ENCODE measurements around the gene SLCO2B1. TPM values are rescaled to one million over a fixed set of nuclear protein-coding genes. Genes with fewer than 3 reads are reported as not detected.

Gene SLCO2B1
- total and polyA plus RNA-seq, 2 donors: 13.0 to 14.4 TPM

- Histone ChIP-seq H3K4me1 (ENCODE audit: control insufficient read depth in 2 of 2, insufficient read depth in 2 of 2, low read length in 2 of 2) (peaks cover 0 to 23% of the 10 kb centered on the region in 2 donors), H3K4me3 (ENCODE audit: low read length in 2 of 2) (no peak overlapping the region), H3K9me3 (ENCODE audit: control insufficient read depth in 2 of 2, insufficient read depth in 1 of 2, low read length in 1 of 2) (no peaks in the 10 kb centered on the region), H3K27ac (ENCODE audit: low read depth in 1 of 2, low read length in 1 of 2) (no peak overlapping the region), H3K27me3 (ENCODE audit: control insufficient read depth in 2 of 2, insufficient read depth in 1 of 2, low read length in 1 of 2) (peaks cover 0 to 2% of the 10 kb centered on the region in 2 donors), H3K36me3 (ENCODE audit: control insufficient read depth in 2 of 2, insufficient read depth in 2 of 2, low read length in 1 of 2) (no peaks in the 10 kb centered on the region)
- 89% methylated on average over 4 of the region's 4 CpGs for WGBS
- no peak for DNase-seq (ENCODE audit: low read depth in 6 of 9, low spot score in 9 of 9)
Observed at GRCh38 chr11:75149766-75150465, 991 bp upstream of the SLCO2B1 start.

GRCh38 chr11:75151346-75152047 is 590 bp downstream of the SLCO2B1 start:
- H3K27ac ChIP-seq (ENCODE audit: low read depth in 1 of 2, low read length in 1 of 2): no peak overlapping the region
- no peaks in the 10 kb centered on the region for H3K9me3 ChIP-seq (ENCODE audit: control insufficient read depth in 2 of 2, insufficient read depth in 1 of 2, low read length in 1 of 2)
- H3K4me3 ChIP-seq (ENCODE audit: low read length in 2 of 2): peak overlapping the region in 1 of 2 donors; percentile 8
- no peaks in the 10 kb centered on the region for H3K36me3 ChIP-seq (ENCODE audit: control insufficient read depth in 2 of 2, insufficient read depth in 2 of 2, low read length in 1 of 2)
- peaks cover 0 to 25% of the 10 kb centered on the region in 2 donors for H3K4me1 ChIP-seq (ENCODE audit: control insufficient read depth in 2 of 2, insufficient read depth in 2 of 2, low read length in 2 of 2)
- DNase-seq (ENCODE audit: low read depth in 6 of 9, low spot score in 9 of 9): no peak
- peaks cover 0 to 2% of the 10 kb centered on the region in 2 donors for H3K27me3 ChIP-seq (ENCODE audit: control insufficient read depth in 2 of 2, insufficient read depth in 1 of 2, low read length in 1 of 2)
- 93% methylated on average over 13 of the region's 13 CpGs for WGBS

- Histone ChIP-seq H3K4me1 (ENCODE audit: control insufficient read depth in 2 of 2, insufficient read depth in 2 of 2, low read length in 2 of 2) (peaks cover 0 to 22% of the 10 kb centered on the region in 2 donors), H3K9me3 (ENCODE audit: control insufficient read depth in 2 of 2, insufficient read depth in 1 of 2, low read length in 1 of 2) (no peaks in the 10 kb centered on the region), H3K27me3 (ENCODE audit: control insufficient read depth in 2 of 2, insufficient read depth in 1 of 2, low read length in 1 of 2) (peaks cover 0 to 2% of the 10 kb centered on the region in 2 donors), H3K27ac (ENCODE audit: low read depth in 1 of 2, low read length in 1 of 2) (no peak overlapping the region), H3K36me3 (ENCODE audit: control insufficient read depth in 2 of 2, insufficient read depth in 2 of 2, low read length in 1 of 2) (no peaks in the 10 kb centered on the region), H3K4me3 (ENCODE audit: low read length in 2 of 2) (no peak overlapping the region)
- 94% methylated on average over 6 of the region's 6 CpGs for WGBS
- DNase-seq (ENCODE audit: low read depth in 6 of 9, low spot score in 9 of 9): no peak
Observed at GRCh38 chr11:75152090-75152489, 1.2 kb downstream of the SLCO2B1 start.

GRCh38 chr11:75152651-75153427 is 1.9 kb downstream of the SLCO2B1 start:
- H3K9me3 ChIP-seq (ENCODE audit: control insufficient read depth in 2 of 2, insufficient read depth in 1 of 2, low read length in 1 of 2): no peaks in the 10 kb centered on the region
- peaks cover 0 to 16% of the 10 kb centered on the region in 2 donors for H3K4me1 ChIP-seq (ENCODE audit: control insufficient read depth in 2 of 2, insufficient read depth in 2 of 2, low read length in 2 of 2)
- H3K4me3 ChIP-seq (ENCODE audit: low read length in 2 of 2): peak overlapping the region in 1 of 2 donors; percentile 10
- peaks cover 0 to 2% of the 10 kb centered on the region in 2 donors for H3K27me3 ChIP-seq (ENCODE audit: control insufficient read depth in 2 of 2, insufficient read depth in 1 of 2, low read length in 1 of 2)
- DNase-seq (ENCODE audit: low read depth in 6 of 9, low spot score in 9 of 9): no peak
- 92% methylated on average over 5 of the region's 5 CpGs for WGBS
- no peaks in the 10 kb centered on the region for H3K36me3 ChIP-seq (ENCODE audit: control insufficient read depth in 2 of 2, insufficient read depth in 2 of 2, low read length in 1 of 2)
- no peak overlapping the region for H3K27ac ChIP-seq (ENCODE audit: low read depth in 1 of 2, low read length in 1 of 2)

- Histone ChIP-seq H3K9me3 (ENCODE audit: control insufficient read depth in 2 of 2, insufficient read depth in 1 of 2, low read length in 1 of 2) (no peaks in the 10 kb centered on the region), H3K27me3 (ENCODE audit: control insufficient read depth in 2 of 2, insufficient read depth in 1 of 2, low read length in 1 of 2) (peaks cover 0 to 2% of the 10 kb centered on the region in 2 donors), H3K27ac (ENCODE audit: low read depth in 1 of 2, low read length in 1 of 2) (no peak overlapping the region), H3K4me3 (ENCODE audit: low read length in 2 of 2) (no peak overlapping the region), H3K36me3 (ENCODE audit: control insufficient read depth in 2 of 2, insufficient read depth in 2 of 2, low read length in 1 of 2) (no peaks in the 10 kb centered on the region), H3K4me1 (ENCODE audit: control insufficient read depth in 2 of 2, insufficient read depth in 2 of 2, low read length in 2 of 2) (peaks cover 0 to 16% of the 10 kb centered on the region in 2 donors)
- WGBS: 96% methylated on average over 9 of the region's 9 CpGs
- no peak for DNase-seq (ENCODE audit: low read depth in 6 of 9, low spot score in 9 of 9)
Observed at GRCh38 chr11:75154646-75155569, 4.0 kb downstream of the SLCO2B1 start.

GRCh38 chr11:75155570-75156422 is 4.9 kb downstream of the SLCO2B1 start:
- H3K4me1 ChIP-seq (ENCODE audit: control insufficient read depth in 2 of 2, insufficient read depth in 2 of 2, low read length in 2 of 2): peaks cover 0 to 9% of the 10 kb centered on the region in 2 donors
- no peak overlapping the region for H3K27ac ChIP-seq (ENCODE audit: low read depth in 1 of 2, low read length in 1 of 2)
- 94% methylated on average over 13 of the region's 13 CpGs for WGBS
- H3K9me3 ChIP-seq (ENCODE audit: control insufficient read depth in 2 of 2, insufficient read depth in 1 of 2, low read length in 1 of 2): peaks cover 0 to 4% of the 10 kb centered on the region in 2 donors
- peaks cover 0 to 2% of the 10 kb centered on the region in 2 donors for H3K27me3 ChIP-seq (ENCODE audit: control insufficient read depth in 2 of 2, insufficient read depth in 1 of 2, low read length in 1 of 2)
- no peak overlapping the region for H3K4me3 ChIP-seq (ENCODE audit: low read length in 2 of 2)
- DNase-seq (ENCODE audit: low read depth in 6 of 9, low spot score in 9 of 9): no peak
- H3K36me3 ChIP-seq (ENCODE audit: control insufficient read depth in 2 of 2, insufficient read depth in 2 of 2, low read length in 1 of 2): no peaks in the 10 kb centered on the region

DNA sequence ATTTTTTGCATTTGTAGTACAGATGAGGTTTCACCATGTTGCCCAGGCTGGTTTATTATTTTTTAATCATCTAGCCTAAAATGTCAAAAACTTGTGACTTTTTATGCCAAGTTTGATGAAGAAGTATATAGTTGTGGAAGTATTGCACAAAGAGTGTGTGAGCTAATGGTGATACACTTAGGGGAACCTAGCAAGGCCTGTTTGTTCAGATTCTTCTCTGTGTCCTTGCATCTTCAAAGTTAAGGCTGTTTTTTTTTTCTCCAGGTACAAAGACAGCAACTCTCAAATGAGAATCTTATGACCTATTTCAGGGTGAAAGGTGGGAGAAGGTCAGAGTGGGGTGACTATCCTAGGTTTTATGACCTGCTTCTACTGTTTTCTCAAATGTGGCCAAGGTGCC is 7.3 kb downstream of the SLCO2B1 start:
- Histone ChIP-seq H3K4me3 (ENCODE audit: low read length in 2 of 2) (no peak overlapping the region), H3K27me3 (ENCODE audit: control insufficient read depth in 2 of 2, insufficient read depth in 1 of 2, low read length in 1 of 2) (no peaks in the 10 kb centered on the region), H3K27ac (ENCODE audit: low read depth in 1 of 2, low read length in 1 of 2) (no peak overlapping the region), H3K4me1 (ENCODE audit: control insufficient read depth in 2 of 2, insufficient read depth in 2 of 2, low read length in 2 of 2) (peaks cover 0 to 5% of the 10 kb centered on the region in 2 donors), H3K9me3 (ENCODE audit: control insufficient read depth in 2 of 2, insufficient read depth in 1 of 2, low read length in 1 of 2) (peaks cover 0 to 4% of the 10 kb centered on the region in 2 donors), H3K36me3 (ENCODE audit: control insufficient read depth in 2 of 2, insufficient read depth in 2 of 2, low read length in 1 of 2) (no peaks in the 10 kb centered on the region)
- no peak for DNase-seq (ENCODE audit: low read depth in 6 of 9, low spot score in 9 of 9)

- Histone ChIP-seq H3K4me3 (ENCODE audit: low read length in 2 of 2) (no peak overlapping the region), H3K27ac (ENCODE audit: low read depth in 1 of 2, low read length in 1 of 2) (no peak overlapping the region), H3K4me1 (ENCODE audit: control insufficient read depth in 2 of 2, insufficient read depth in 2 of 2, low read length in 2 of 2) (peaks cover 0 to 2% of the 10 kb centered on the region in 2 donors), H3K36me3 (ENCODE audit: control insufficient read depth in 2 of 2, insufficient read depth in 2 of 2, low read length in 1 of 2) (no peaks in the 10 kb centered on the region), H3K9me3 (ENCODE audit: control insufficient read depth in 2 of 2, insufficient read depth in 1 of 2, low read length in 1 of 2) (peaks cover 0 to 4% of the 10 kb centered on the region in 2 donors), H3K27me3 (ENCODE audit: control insufficient read depth in 2 of 2, insufficient read depth in 1 of 2, low read length in 1 of 2) (no peaks in the 10 kb centered on the region)
- DNase-seq (ENCODE audit: low read depth in 6 of 9, low spot score in 9 of 9): no peak
- 92% methylated on average over 4 of the region's 4 CpGs for WGBS
Observed at GRCh38 chr11:75158696-75159150, 7.8 kb downstream of the SLCO2B1 start.
